ENCODE results near the gene KIF11. TPM values are rescaled to one million over a fixed set of nuclear protein-coding genes. Genes with fewer than 3 reads are reported as not detected.

The KIF11 gene
- total and polyA plus RNA-seq, 2 of the 13 experiments (the other 11 are each of a cell fraction or from before 2014, with no cell fraction given), result 8.7 to 38.4 TPM

DNA sequence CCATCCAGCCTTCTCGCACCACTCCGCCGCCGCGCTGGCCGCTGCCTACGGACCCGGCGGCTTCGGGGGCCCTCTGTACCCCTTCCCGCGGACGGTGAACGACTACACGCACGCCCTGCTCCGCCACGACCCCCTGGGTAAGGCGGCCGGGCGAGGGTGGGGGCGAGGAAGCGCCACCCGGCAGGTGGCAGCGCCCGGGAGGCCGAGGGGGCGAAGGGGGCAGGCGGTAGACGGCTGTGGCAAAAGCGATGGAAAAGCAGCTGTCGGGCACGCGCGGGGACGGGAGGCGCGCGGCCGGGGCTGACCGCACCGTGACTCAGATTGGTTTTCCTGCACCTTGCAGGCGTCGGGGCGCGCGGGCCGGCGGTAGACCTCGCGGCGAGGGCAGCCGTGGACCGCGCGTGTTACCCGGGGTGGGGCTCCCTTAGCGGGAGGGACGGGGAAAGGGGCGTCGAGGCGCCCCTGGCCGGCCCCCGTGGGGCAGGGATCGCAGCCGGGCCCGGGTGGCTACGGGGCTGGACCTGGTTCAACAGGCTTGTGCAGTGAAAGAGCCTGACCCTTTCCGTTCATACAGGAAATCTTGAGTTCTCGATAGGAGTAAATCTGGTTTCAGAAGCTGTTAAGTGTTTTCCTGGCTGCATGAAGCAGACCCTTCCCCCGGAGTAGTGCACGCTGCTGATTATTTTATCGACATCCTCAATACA is 97.4 kb downstream of the KIF11 start (continued):
- TF ChIP-seq, protein P1, sequence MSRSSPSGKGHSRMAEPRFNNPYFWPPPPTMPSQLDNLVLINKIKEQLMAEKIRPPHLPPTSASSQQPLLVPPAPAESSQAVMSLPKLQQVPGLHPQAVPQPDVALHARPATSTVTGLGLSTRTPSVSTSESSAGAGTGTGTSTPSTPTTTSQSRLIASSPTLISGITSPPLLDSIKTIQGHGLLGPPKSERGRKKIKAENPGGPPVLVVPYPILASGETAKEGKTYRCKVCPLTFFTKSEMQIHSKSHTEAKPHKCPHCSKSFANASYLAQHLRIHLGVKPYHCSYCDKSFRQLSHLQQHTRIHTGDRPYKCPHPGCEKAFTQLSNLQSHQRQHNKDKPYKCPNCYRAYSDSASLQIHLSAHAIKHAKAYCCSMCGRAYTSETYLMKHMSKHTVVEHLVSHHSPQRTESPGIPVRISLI (CRISPR knock-in tag; IDR thresholded peaks at IDR 0.05; ENCODE audit: borderline replicate concordance), result no peak
- TF ChIP-seq ZNF777 (CRISPR knock-in tag; IDR thresholded peaks at IDR 0.05) (0 out of 2 replicates have a peak, but pooled peaks have one; percentile 35), MTF2 (CRISPR knock-in tag; IDR thresholded peaks at IDR 0.05; ENCODE audit: borderline replicate concordance) (no peak), PHF8 (CRISPR knock-in tag; IDR thresholded peaks at IDR 0.05) (no peak), ZNF850 (CRISPR knock-in tag; conservative IDR thresholded peaks at IDR 0.05) (0 out of 2 replicates have a peak, but pooled peaks have one; percentile 37), FOXJ3 (CRISPR knock-in tag; IDR thresholded peaks at IDR 0.05; ENCODE audit: borderline replicate concordance) (no peak), SAP130 (CRISPR knock-in tag; IDR thresholded peaks at IDR 0.05; ENCODE audit: low read depth) (peak; percentile 54; the same call in 1 of the 2 replicates), SP2 (CRISPR knock-in tag; IDR thresholded peaks at IDR 0.05) (no peak), KAT7 (CRISPR knock-in tag; IDR thresholded peaks at IDR 0.05; ENCODE audit: borderline replicate concordance) (0 out of 2 replicates have a peak, but pooled peaks have one; percentile 29), MED1 (CRISPR knock-in tag; IDR thresholded peaks at IDR 0.05) (peak; percentile 20; the same call in 1 of the 2 replicates), MED13 (CRISPR knock-in tag; IDR thresholded peaks at IDR 0.05) (peak; percentile 25; the same call in 1 of the 2 replicates), RBFOX2 (IDR thresholded peaks at IDR 0.05; ENCODE audit: low read depth, low read length) (peak; percentile 94), MXD1 (CRISPR knock-in tag; IDR thresholded peaks at IDR 0.05) (peak; percentile 48; the same call in 1 of the 2 replicates), ZNF674 (CRISPR knock-in tag; IDR thresholded peaks at IDR 0.05; ENCODE audit: low read depth) (no peak), SRF (IDR thresholded peaks at IDR 0.05; ENCODE audit: low read depth, low read length) (no peak), ZNF564 (CRISPR knock-in tag; IDR thresholded peaks at IDR 0.05) (0 out of 2 replicates have a peak, but pooled peaks have one; percentile 10)
- TF ChIP-seq, protein P2, sequence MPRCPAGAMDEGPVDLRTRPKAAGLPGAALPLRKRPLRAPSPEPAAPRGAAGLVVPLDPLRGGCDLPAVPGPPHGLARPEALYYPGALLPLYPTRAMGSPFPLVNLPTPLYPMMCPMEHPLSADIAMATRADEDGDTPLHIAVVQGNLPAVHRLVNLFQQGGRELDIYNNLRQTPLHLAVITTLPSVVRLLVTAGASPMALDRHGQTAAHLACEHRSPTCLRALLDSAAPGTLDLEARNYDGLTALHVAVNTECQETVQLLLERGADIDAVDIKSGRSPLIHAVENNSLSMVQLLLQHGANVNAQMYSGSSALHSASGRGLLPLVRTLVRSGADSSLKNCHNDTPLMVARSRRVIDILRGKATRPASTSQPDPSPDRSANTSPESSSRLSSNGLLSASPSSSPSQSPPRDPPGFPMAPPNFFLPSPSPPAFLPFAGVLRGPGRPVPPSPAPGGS (CRISPR knock-in tag; IDR thresholded peaks at IDR 0.05), result 0 out of 2 replicates have a peak, but pooled peaks have one; percentile 46
- TF ChIP-seq, protein P3, sequence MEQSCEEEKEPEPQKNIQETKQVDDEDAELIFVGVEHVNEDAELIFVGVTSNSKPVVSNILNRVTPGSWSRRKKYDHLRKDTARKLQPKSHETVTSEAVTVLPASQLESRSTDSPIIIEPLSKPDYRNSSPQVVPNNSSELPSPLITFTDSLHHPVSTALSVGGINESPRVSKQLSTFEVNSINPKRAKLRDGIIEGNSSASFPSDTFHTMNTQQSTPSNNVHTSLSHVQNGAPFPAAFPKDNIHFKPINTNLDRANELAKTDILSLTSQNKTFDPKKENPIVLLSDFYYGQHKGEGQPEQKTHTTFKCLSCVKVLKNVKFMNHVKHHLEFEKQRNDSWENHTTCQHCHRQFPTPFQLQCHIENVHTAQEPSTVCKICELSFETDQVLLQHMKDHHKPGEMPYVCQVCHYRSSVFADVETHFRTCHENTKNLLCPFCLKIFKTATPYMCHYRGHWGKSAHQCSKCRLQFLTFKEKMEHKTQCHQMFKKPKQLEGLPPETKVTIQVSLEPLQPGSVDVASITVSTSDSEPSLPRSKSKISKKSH (CRISPR knock-in tag; IDR thresholded peaks at IDR 0.05; ENCODE audit: borderline replicate concordance), result peak; percentile 53; the same call in 1 of the 2 replicates
- TF ChIP-seq, protein P4, sequence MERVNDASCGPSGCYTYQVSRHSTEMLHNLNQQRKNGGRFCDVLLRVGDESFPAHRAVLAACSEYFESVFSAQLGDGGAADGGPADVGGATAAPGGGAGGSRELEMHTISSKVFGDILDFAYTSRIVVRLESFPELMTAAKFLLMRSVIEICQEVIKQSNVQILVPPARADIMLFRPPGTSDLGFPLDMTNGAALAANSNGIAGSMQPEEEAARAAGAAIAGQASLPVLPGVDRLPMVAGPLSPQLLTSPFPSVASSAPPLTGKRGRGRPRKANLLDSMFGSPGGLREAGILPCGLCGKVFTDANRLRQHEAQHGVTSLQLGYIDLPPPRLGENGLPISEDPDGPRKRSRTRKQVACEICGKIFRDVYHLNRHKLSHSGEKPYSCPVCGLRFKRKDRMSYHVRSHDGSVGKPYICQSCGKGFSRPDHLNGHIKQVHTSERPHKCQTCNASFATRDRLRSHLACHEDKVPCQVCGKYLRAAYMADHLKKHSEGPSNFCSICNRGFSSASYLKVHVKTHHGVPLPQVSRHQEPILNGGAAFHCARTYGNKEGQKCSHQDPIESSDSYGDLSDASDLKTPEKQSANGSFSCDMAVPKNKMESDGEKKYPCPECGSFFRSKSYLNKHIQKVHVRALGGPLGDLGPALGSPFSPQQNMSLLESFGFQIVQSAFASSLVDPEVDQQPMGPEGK (CRISPR knock-in tag; IDR thresholded peaks at IDR 0.05), result 0 out of 2 replicates have a peak, but pooled peaks have one; percentile 16
- TF ChIP-seq, protein P5, sequence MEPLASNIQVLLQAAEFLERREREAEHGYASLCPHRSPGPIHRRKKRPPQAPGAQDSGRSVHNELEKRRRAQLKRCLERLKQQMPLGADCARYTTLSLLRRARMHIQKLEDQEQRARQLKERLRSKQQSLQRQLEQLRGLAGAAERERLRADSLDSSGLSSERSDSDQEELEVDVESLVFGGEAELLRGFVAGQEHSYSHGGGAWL (CRISPR knock-in tag; IDR thresholded peaks at IDR 0.05), result peak; percentile 30; the same call in 1 of the 2 replicates
- TF ChIP-seq, protein P6, sequence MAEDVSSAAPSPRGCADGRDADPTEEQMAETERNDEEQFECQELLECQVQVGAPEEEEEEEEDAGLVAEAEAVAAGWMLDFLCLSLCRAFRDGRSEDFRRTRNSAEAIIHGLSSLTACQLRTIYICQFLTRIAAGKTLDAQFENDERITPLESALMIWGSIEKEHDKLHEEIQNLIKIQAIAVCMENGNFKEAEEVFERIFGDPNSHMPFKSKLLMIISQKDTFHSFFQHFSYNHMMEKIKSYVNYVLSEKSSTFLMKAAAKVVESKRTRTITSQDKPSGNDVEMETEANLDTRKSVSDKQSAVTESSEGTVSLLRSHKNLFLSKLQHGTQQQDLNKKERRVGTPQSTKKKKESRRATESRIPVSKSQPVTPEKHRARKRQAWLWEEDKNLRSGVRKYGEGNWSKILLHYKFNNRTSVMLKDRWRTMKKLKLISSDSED (CRISPR knock-in tag; IDR thresholded peaks at IDR 0.05), result 0 out of 2 replicates have a peak, but pooled peaks have one; percentile 49

Data from HepG2 (cell line).